Tibial nerve (tissue), 4 donors: ENCODE data around the gene CHRNA7. TPM values are rescaled to one million over a fixed set of nuclear protein-coding genes. Genes with fewer than 3 reads are reported as not detected.

Experiments used
- DNase-seq, 2 donors: peaks; one replicate each; pipeline ENCODE4 v3.0.0-alpha.2; 2019; ENCODE audit warnings: low spot score in 2 of 2
- H3K27ac ChIP-seq, 4 donors: fragments of 200-600 bp; sonication (generic) in 3 of 4; one replicate each; pipeline ENCODE4 v1.5.1; 2017 to 2019; ENCODE audit warnings: mild to moderate bottlenecking in 1 of 4
- H3K27me3 ChIP-seq, 2 donors: fragments of 200-600 bp; sonication (generic) in 1 of 2; one replicate each; pipeline versions ENCODE4 v1.5.1 to v1.6.0; 2017 to 2019
- H3K36me3 ChIP-seq, 3 donors: fragments of 200-600 bp; sonication (generic); one replicate each; pipeline ENCODE4 v1.5.1; 2018 to 2019
- H3K4me1 ChIP-seq, 4 donors: fragments of 200-600 bp; sonication (generic) in 3 of 4; one replicate each; pipeline ENCODE4 v1.5.1; 2017 to 2019
- H3K4me3 ChIP-seq, 4 donors: fragments of 200-600 bp; sonication (generic) in 3 of 4; one replicate each; pipeline ENCODE4 v1.5.1; 2017 to 2019; ENCODE audit warnings: mild to moderate bottlenecking in 1 of 4, moderate library complexity in 1 of 4
- H3K9me3 ChIP-seq, 4 donors: fragments of 200-600 bp; sonication (generic) in 3 of 4; one replicate each; pipeline ENCODE4 v1.5.1; 2017 to 2019
- CTCF ChIP-seq, 5 experiments: fragments of 200-600 bp in 3 of 5; fragments of 450-650 bp in 2 of 5; sonication (generic) in 3 of 5; IDR thresholded peaks; one replicate each; pipeline ENCODE4 v1.5.1; 2016 to 2019; ENCODE audit warnings: antibody characterized with exemption in 5 of 5, mild to moderate bottlenecking in 3 of 5, moderate library complexity in 2 of 5
- EP300 ChIP-seq, 2 donors: sonication (generic); formaldehyde crosslinking; IDR thresholded peaks; one replicate each; pipeline ENCODE4 v1.6.1; 2017; ENCODE audit warnings: antibody characterized with exemption in 2 of 2, mild to moderate bottlenecking in 1 of 2
- POLR2A ChIP-seq, 2 donors: fragments of 450-650 bp; IDR thresholded peaks; one replicate each; pipeline ENCODE4 v1.6.1; 2017; ENCODE audit warnings: antibody characterized with exemption in 2 of 2, mild to moderate bottlenecking in 2 of 2, moderate library complexity in 2 of 2
- WGBS, 2 donors: methylation state at CpG; one replicate each; pipeline ENCODE4 v1.1.5; 2018; 5-methylcytosine and 5-hydroxymethylcytosine counted together
- total RNA-seq, 4 donors: library from RNA; depleted of rRNA; stranded (reverse); fragments of >200 nt; gene quantifications; one replicate each; pipeline ENCODE4 v1.1.0, GENCODE V29; 2016

CHRNA7 gene
- total RNA-seq, 4 donors from 2014 or later, result 0.20 to 6.3 (median 1.3) TPM

- no peaks in the 10 kb centered on the region for H3K36me3 ChIP-seq
- H3K4me1 ChIP-seq, result no peaks in the 10 kb centered on the region
- H3K27me3 ChIP-seq, result peaks cover 0 to 9% of the 10 kb centered on the region in 2 donors
- TF ChIP-seq EP300 (IDR thresholded peaks at IDR 0.05) (no peak), POLR2A (IDR thresholded peaks at IDR 0.05) (no peak), CTCF (IDR thresholded peaks at IDR 0.05) (no peak)
- DNase-seq, result no peak
- H3K9me3 ChIP-seq, result no peaks in the 10 kb centered on the region
- 76 to 77% methylated on average over 2 of the region's 2 CpGs for WGBS, 2 donors
- no peak overlapping the region for H3K27ac ChIP-seq
- no peak overlapping the region for H3K4me3 ChIP-seq
Measured at GRCh38 chr15:32036971-32037370, 6.7 kb downstream of the CHRNA7 start.

GRCh38 chr15:32041294-32041693, 11.0 kb downstream of the CHRNA7 start:
- Histone ChIP-seq H3K9me3 (no peaks in the 10 kb centered on the region), H3K36me3 (no peaks in the 10 kb centered on the region), H3K27ac (no peak overlapping the region), H3K4me1 (no peaks in the 10 kb centered on the region), H3K4me3 (no peak overlapping the region), H3K27me3 (no peaks in the 10 kb centered on the region)
- no peak for TF ChIP-seq EP300 (IDR thresholded peaks at IDR 0.05)
- TF ChIP-seq CTCF (IDR thresholded peaks at IDR 0.05), result no peak
- no peak for TF ChIP-seq POLR2A (IDR thresholded peaks at IDR 0.05)
- no peak for DNase-seq
- 61 to 68% methylated on average over 7 of the region's 7 CpGs for WGBS, 2 donors

GRCh38 chr15:32042269-32042972, 12.1 kb downstream of the CHRNA7 start:
- Histone ChIP-seq H3K27me3 (no peaks in the 10 kb centered on the region), H3K4me1 (no peaks in the 10 kb centered on the region), H3K36me3 (no peaks in the 10 kb centered on the region), H3K4me3 (no peak overlapping the region), H3K27ac (peak overlapping the region in 1 of 4 donors; percentile 5), H3K9me3 (no peaks in the 10 kb centered on the region)
- no peak for TF ChIP-seq CTCF (IDR thresholded peaks at IDR 0.05)
- no peak for TF ChIP-seq POLR2A (IDR thresholded peaks at IDR 0.05)
- no peak for TF ChIP-seq EP300 (IDR thresholded peaks at IDR 0.05)
- WGBS, 2 donors, result 28 to 55% methylated on average over 1 of the region's 1 CpG
- DNase-seq, result no peak

GRCh38 chr15:32053719-32054118, 23.4 kb downstream of the CHRNA7 start:
- H3K27ac ChIP-seq, result no peak overlapping the region
- H3K36me3 ChIP-seq, result no peaks in the 10 kb centered on the region
- H3K4me3 ChIP-seq, result no peak overlapping the region
- WGBS, 2 donors, result 34 to 43% methylated on average over 5 of the region's 5 CpGs
- TF ChIP-seq POLR2A (IDR thresholded peaks at IDR 0.05) (no peak), EP300 (IDR thresholded peaks at IDR 0.05) (no peak), CTCF (IDR thresholded peaks at IDR 0.05) (no peak)
- H3K9me3 ChIP-seq, result no peaks in the 10 kb centered on the region
- H3K27me3 ChIP-seq, result no peaks in the 10 kb centered on the region
- DNase-seq, result no peak
- no peaks in the 10 kb centered on the region for H3K4me1 ChIP-seq

- DNase-seq, result no peak
- H3K27me3 ChIP-seq, result no peaks in the 10 kb centered on the region
- no peaks in the 10 kb centered on the region for H3K36me3 ChIP-seq
- no peaks in the 10 kb centered on the region for H3K4me1 ChIP-seq
- WGBS, 2 donors, result 53 to 55% methylated on average over 4 of the region's 4 CpGs
- H3K4me3 ChIP-seq, result no peak overlapping the region
- H3K9me3 ChIP-seq, result no peaks in the 10 kb centered on the region
- TF ChIP-seq POLR2A (IDR thresholded peaks at IDR 0.05) (no peak), EP300 (IDR thresholded peaks at IDR 0.05) (no peak), CTCF (IDR thresholded peaks at IDR 0.05) (no peak)
- no peak overlapping the region for H3K27ac ChIP-seq
Measured at GRCh38 chr15:32057876-32058425, 27.6 kb downstream of the CHRNA7 start.
